NK-92 (cell line): ENCODE data around the gene HERPUD2.
"Not testable (repeated sequence)": the region's sequence is repeated elsewhere in the genome, so short reads cannot be mapped to it uniquely, and the experiment has no call there.

Experiments used
- DNase-seq: peaks from one replicate; lab custom pipeline; 2025; ENCODE audit not compliant: unreplicated experiment; lab: John Stamatoyannopoulos, UW

The HERPUD2 gene

GRCh38 chr7:35680403-35681013 lies 14.4 kb downstream of the HERPUD2 start:
- no peak for DNase-seq

GRCh38 chr7:35677582-35678356 lies 17.2 kb downstream of the HERPUD2 start:
- DNase-seq = no peak

- DNase-seq = no peak
Observed at GRCh38 chr7:35676211-35676610, 18.7 kb downstream of the HERPUD2 start.

GRCh38 chr7:35670856-35671569 lies 23.9 kb downstream of the HERPUD2 start:
- DNase-seq = no peak

GRCh38 chr7:35660411-35660810 lies 34.5 kb downstream of the HERPUD2 start:
- DNase-seq = not testable (repeated sequence)

GRCh38 chr7:35658606-35659201 lies 36.2 kb downstream of the HERPUD2 start:
- DNase-seq = no peak

DNA sequence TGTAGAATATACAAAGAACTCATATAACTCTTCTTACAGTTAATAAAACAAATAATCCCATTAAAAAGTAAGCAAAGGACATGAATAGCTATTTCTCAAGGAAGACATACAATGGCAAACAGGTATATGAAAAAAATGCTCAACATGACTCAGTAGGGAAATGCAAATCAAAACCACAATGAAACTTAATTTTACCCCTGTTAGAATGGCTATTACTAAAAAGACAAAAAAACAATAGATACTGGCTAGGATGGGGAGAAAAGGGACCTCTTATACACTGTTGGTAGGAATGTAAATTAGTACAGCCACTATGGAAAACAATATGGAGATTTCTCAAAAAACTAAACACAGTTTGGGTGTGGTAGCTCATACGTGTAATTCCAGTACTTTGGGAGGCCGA lies 37.8 kb downstream of the HERPUD2 start:
- no peak for DNase-seq

DNA sequence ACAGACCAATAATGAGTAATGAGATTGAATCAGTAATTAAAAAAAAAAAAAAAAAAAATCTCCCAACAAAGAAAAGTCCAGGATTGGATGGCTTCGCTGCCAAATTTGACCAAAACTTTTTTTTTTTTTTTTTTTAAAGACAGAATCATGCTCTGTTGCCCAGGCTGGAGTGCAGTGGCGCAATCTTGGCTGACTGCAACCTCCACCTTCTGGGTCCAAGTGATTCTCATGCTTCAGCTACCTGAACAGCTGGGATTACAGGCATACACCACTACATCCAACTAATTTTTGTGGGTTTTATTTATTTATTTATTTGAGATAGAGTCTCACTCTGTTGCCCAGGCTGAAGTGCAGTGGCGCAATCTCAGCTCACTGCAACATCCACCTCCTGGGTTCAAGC lies 40.4 kb downstream of the HERPUD2 start:
- DNase-seq = not testable (repeated sequence)

DNA sequence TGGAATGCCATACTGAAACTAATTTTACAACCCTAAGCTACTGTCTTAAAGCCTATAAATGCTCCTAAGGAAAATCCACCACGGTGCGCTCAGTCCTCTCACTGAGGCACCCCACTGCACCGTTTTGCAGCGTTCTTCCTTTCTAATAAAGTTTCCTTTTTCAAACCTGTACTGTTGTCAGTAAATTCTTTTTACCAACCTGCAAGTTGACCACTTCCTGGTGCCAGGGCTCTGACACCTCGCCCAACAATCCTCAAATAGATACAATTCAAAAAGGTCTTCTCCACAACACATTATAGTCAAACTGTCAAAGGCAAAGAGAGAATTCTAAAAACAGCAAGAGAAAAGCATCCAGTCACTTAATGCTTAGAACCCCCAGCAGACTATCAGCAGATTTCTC lies 42.8 kb downstream of the HERPUD2 start:
- DNase-seq = no peak

- no peak for DNase-seq
Observed at GRCh38 chr7:35650751-35651150, 44.2 kb downstream of the HERPUD2 start.

DNA sequence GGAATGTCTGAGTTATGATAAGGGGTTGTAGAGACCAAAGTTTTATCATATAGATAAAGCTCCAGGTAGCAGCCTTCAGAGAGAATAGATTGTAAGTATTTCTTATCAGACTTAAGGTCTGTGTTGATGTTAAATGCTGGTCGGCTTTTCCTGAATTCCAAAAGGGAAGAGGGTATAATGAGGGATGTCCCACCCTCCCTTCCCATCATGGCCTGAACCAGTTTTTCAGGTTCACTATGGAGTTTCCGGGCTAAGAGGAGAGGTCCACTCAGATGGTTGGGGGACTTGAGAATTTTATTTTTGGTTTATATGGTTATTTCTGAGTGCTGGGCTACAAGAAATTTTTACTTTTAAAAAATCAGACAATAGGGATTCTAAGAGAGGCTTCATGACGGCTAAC lies 45.2 kb downstream of the HERPUD2 start:
- no peak for DNase-seq

DNA sequence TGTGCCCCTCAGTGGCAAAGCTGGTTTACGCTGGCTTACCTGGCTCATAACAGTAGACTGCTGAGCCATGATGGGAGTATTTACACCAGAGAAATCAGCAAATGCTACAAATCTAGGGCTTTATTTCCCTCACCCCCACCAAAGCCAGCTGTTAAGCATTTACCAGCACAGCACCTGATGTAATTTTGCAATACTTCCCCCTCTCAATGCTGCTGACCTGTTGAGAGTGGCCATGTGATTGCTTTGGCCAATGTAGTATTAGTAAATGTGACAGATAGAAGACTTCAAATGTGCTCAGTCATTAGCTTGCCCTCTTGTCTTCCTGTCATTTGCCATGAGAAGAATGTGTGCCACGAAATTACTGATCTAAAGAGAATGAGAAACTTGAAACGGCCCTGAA lies 46.6 kb downstream of the HERPUD2 start:
- no peak for DNase-seq

DNA sequence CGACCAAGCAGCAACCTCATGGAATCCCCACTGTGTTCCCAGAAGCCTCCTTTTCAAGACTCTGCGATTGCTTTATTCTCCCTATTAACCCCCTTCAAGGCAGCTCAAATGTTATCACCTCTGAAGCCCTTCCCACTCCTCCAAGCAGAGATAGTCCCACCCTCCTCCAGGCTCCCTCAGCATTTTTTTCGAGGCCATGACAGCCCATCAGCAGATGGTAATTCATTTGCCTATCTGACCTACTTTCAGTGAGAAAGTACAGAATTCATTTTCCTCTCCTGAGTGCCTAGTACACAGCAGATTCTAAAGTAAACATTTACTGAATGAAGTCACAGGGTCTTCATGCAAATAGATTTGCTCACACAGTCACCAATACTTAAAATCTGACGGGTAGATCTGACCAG lies 47.8 kb downstream of the HERPUD2 start:
- no peak for DNase-seq

DNA sequence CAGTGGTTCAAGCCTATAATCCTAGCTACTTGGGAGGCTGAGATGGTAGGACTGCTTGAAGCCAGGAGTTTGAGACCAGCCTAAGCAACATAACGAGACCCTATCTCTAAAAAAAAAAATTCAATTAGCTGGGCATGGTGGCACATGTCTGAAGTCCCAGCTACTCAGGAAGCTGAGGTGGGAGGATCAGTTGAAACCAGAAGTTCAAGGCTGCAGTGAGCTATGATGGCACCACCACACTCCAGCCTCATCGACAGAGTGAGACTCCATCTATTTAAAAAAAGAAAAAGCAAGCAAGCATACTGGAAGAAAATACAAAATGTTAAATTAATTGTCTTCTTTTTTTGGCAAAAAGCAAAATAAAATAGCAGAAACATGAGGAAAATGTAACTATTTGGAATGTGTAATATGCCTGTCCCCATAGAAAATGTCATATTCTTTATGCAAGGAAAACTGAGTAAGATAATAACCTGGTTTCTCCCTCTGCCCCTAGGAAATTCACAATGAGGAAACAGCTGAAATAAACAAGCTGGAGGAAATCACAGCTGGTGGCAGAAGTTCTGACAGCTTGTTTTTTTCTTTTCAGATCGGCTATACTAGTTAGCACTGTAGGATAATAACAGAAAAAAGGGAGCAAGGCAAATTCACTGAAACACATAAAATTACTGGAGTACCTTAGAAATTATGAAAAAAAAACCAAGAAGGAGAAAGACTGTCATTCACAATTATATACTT lies 48.5 kb downstream of the HERPUD2 start:
- no peak for DNase-seq

DNA sequence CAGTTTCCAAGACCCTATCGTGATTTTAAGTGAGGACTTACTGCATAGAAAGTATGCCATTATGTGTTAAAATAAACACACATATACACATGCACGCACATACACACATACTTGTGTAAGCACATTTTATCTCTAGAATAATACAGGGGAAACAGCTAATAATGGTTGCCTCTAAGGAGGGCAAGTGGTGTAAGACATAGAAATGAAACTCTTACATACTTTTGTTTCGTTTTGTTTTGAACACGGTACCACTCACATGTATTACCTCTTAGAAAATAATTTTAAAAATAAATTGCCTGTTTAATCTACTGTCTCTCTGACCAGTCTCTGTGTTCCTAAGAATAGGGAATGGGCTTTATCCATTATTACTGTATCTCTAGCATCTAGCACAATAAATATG lies 49.2 kb downstream of the HERPUD2 start:
- DNase-seq = no peak

DNA sequence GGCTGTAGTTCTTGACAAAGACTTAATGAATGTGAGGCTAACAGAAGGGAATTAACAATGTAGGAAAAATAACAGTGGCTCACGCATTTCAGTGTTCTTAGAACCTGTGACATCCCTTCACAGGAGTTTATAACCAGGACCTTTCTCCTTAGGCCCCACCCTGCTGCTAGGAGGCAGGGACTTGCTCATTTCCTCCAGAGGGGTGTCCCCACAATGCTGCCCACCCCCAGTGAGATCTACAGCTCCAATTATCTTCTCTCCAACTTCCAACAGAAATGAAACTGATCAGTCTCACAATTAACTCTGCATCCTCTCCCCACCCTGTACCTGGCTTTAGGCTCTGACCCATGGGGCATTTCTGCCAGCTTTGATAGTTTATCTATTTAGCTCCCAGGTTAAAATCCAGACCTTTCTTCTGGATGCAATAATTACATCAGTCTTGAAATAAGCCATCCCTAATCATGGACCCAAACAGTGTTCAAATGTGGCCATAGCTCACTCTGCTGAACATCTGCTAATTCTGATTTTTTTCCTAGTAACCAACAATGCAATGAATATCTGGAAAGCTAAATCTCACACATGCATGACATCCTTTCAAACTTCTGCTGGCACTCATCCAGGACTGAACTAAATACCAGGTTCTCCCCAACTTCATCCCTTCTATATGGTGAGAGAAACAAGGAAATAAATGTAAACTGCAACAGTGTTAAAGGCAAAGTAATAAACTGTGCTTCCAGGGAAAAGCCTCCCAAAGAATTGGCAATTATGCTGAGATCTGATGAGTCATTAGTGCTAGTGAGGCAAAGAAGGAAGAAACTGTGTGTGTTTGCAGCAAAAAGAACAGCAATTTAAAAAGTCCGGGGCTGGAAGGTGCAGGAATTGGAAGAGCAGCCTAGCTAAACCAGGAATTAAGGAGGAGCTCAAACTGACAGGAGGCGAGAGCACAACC lies 64.6 kb downstream of the HERPUD2 start:
- DNase-seq = no peak

- DNase-seq = no peak
Observed at GRCh38 chr7:35624299-35625186, 70.4 kb downstream of the HERPUD2 start.

DNA sequence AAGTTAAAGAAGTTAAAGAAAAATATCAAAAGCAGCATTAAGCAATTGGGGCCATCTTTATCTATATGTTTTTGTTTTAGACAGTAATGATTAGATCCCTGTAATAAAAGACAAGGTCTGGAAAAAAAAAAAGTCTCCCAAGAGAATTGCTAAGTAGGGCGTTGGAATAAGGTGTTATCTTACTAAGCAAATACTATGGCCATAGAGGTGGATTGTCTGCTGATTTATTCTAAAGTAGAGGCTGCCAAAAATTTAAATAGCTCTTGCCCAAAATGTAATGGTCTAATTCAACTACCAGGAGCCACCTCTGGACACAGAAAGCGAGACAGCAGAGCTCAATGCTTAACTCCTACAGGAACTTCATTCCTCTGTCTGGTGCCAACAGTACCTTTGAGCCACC lies 71.6 kb downstream of the HERPUD2 start:
- DNase-seq = no peak

DNA sequence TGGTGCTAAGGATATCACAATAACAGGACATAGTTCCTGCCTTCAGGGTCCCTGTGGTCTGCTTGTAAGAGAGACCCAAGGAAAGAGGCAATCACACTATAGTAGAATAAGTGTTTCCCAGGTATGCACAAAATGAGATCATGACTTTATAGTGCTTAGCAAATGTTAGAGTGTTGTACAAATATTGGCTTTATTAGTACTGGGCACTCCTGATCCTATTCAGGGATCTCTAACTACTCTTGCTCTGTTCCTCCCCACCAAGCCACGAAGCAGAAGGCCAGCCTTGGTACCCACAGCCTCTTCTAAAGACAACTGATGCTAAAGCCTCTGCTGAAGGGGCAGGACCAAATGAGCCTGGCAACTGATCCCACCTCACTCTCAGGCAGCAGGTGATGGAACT lies 75.1 kb downstream of the HERPUD2 start:
- no peak for DNase-seq
